AG04449 (cell line): ENCODE measurements around the gene CERKL.

Source experiments
- CTCF ChIA-PET: fragments of 350-600 bp; formaldehyde crosslinking; extraction: SDS; loops from one replicate; lab custom pipeline; 2021; ENCODE audit warnings: antibody characterized with exemption; lab: Yijun Ruan, JAX
- POLR2A ChIA-PET: fragments of 400-600, 350-600 bp; formaldehyde crosslinking; extraction: SDS; loops from one replicate; lab custom pipeline; 2020; ENCODE audit warnings: antibody characterized with exemption, inconsistent platforms; lab: Yijun Ruan, JAX
- DNase-seq: peaks from one replicate; pipeline ENCODE4 v3.0.0-alpha.2; 2010; ENCODE audit warnings: low read depth, low spot score
- H3K4me3 ChIP-seq: 2 replicates; pipeline ENCODE4 v1.5.1; 2011; ENCODE audit warnings: low read depth, mild to moderate bottlenecking, control low read depth, low read length
- TF ChIP-seq, protein P1 (sequence below): IDR thresholded peaks from one replicate; pipeline ENCODE4 v1.5.1; 2011; ENCODE audit warnings: mild to moderate bottlenecking, moderate library complexity, low read length, control low read depth, inconsistent platforms; ENCODE audit not compliant: insufficient read depth; ENCODE audit errors: missing control alignments

The CERKL gene

DNA sequence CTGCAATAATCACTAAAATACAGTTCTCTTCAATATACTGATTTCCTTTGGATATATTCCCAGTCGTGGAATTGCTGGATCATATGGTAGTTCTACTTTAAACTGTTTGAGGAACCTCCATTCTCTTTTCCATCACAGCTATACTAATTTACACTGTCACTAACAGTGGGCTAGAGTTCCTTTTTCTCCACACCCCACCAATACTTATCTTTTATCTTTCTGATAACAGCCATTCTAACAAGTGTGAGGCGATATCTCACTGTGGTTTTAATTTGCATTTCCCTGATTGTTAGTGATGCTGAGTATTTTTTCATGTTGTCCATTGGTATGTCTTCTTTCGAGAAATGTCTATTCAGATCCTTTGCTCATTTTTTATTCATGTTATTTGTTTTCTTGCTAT lies 68.4 kb downstream of the CERKL start:
- TF ChIP-seq, protein P1, sequence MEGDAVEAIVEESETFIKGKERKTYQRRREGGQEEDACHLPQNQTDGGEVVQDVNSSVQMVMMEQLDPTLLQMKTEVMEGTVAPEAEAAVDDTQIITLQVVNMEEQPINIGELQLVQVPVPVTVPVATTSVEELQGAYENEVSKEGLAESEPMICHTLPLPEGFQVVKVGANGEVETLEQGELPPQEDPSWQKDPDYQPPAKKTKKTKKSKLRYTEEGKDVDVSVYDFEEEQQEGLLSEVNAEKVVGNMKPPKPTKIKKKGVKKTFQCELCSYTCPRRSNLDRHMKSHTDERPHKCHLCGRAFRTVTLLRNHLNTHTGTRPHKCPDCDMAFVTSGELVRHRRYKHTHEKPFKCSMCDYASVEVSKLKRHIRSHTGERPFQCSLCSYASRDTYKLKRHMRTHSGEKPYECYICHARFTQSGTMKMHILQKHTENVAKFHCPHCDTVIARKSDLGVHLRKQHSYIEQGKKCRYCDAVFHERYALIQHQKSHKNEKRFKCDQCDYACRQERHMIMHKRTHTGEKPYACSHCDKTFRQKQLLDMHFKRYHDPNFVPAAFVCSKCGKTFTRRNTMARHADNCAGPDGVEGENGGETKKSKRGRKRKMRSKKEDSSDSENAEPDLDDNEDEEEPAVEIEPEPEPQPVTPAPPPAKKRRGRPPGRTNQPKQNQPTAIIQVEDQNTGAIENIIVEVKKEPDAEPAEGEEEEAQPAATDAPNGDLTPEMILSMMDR: no peak
- ChIA-PET POLR2A (no interaction called here), CTCF (no interaction called here)
- DNase-seq: no peak
- no peak overlapping the region for H3K4me3 ChIP-seq

DNA sequence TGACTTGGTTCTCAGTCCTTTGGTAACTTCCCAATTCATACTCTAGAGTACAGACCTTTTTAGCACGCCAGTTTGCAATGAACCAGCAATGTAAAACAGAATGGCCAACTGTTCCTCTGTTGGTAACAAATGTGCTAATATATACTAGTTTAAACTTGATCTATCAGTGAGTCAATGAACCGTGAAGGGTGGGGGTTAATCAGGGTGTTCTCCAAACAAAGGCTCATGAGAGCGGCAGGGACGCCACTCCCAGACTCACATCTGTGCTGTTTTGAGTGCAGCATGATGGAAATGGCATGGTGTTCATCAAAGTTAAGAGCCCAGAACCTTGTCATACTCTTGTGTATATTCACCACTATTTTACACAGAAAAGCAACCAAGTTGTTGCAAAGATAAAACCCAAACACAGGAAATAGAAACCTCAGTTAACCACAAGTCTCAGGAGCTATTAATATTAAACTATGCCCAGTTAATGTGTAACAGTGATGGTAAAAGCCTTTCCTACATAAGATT lies 70.3 kb downstream of the CERKL start:
- TF ChIP-seq, protein P1: no peak
- H3K4me3 ChIP-seq: no peak overlapping the region
- POLR2A ChIA-PET: no interaction called here
- DNase-seq: no peak
- CTCF ChIA-PET: interaction anchor here (0.6 to 1.1 kb wide), 2 partner anchors 14 to 672 kb away, joined by 3 read pairs; no protein-coding TSS in a partner anchor

DNA sequence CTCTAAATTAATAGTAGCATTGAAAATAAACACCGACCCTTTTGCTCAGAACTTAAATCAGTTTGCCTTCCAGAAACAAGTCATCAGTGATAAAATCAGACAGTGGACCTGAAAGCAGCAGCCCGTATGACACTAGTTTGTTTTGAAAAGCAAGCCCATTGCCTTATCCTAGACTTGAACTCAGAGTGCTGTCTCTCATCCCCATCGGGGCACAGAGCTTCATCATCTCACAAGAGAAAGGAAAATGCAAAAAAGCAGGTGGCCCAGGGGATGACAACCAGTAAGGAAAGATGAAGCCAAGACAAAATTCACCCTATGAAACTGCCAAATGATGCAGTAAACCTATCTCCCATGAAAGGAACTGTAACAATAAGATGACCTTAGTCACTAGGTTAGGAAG lies 71.2 kb downstream of the CERKL start:
- POLR2A ChIA-PET: no interaction called here
- CTCF ChIA-PET: interaction anchor here (1.1 kb wide), 1 partner anchor 13 kb away, joined by 3 read pairs; no protein-coding TSS in a partner anchor
- DNase-seq: no peak
- H3K4me3 ChIP-seq: no peak overlapping the region
- TF ChIP-seq, protein P1: no peak

DNA sequence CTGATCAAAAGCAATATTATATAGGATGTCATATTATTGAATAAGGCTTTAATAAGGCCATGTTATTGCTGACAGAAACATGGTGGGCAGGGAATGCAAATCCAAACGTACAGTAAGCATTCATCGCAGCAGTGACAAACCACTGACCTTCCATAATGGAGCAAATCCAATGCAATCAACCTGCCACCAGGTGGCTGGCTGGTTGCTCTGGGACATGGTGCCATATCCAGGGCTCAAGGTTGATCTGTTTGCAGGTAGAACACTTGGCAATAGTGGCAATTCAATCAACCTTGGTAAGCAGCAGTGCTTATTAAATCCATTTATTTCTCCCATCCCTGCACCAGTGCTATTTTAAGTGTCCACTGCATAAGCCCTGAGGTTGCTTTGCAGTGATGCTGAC lies 75.4 kb downstream of the CERKL start:
- TF ChIP-seq, protein P1: no peak
- no peak for DNase-seq
- H3K4me3 ChIP-seq: no peak overlapping the region
- POLR2A ChIA-PET: no interaction called here
- CTCF ChIA-PET: interaction anchor here (1.0 kb wide), 1 partner anchor 8 kb away, joined by 3 read pairs; no protein-coding TSS in a partner anchor

DNA sequence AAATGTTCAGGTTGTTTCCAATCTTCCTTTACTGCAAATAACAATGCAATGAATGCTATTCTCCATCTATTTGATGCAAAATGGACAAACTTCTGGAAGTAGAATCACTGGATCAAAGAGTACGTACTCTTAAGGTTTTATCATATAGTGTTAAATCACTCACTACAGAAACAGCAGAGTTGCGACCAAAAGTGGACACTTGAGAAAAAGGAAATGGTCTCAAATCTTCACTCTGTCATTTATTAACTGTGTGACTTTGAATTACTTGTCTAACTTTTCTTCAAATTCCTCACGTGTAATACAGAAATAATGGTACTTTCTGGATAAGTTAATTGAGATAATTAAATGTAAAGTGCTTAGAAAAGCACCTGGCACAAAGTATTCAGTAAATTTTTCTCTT lies 78.1 kb downstream of the CERKL start:
- H3K4me3 ChIP-seq: no peak overlapping the region
- no peak for DNase-seq
- CTCF ChIA-PET: no interaction called here
- POLR2A ChIA-PET: no interaction called here
- TF ChIP-seq, protein P1: no peak

DNA sequence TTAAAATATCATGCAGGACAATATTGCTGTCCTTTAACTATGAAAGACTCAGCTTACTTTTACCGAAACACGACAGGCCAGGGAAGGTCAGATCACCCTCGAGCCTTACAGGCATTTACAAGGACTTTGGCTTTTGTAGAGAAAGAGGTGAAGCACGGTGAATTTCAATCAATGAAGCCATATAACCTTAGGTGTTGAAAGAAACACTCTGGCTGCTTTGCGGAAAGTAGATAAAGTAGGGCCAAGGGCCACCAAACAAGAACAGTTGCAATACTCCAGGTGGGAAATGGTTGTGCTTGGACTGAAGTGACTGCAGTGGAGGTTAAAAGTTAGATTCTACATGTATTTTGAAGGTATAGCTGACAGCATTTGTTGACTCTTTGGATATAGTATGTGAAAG lies 80.5 kb downstream of the CERKL start:
- DNase-seq: no peak
- ChIA-PET POLR2A (no interaction called here), CTCF (interaction anchor here (1.6 to 2.1 kb wide), 2 partner anchors 10 to 139 kb away, joined by 4 to 9 read pairs; no protein-coding TSS in a partner anchor)
- TF ChIP-seq, protein P1: no peak
- no peak overlapping the region for H3K4me3 ChIP-seq
